Calu3 (cell line): Measurements from ENCODE around the gene RGS16. TPM values are rescaled to one million over a fixed set of nuclear protein-coding genes. Genes with fewer than 3 reads are reported as not detected.

ENCODE experiments used
- BruUV-seq: library from RNA; stranded (reverse); fragments of 400-500 nt; replicated peaks from 2 replicates; lab custom pipeline; 2021; lab: Mats Ljungman, UMichigan
- CTCF ChIA-PET: fragments of 300-600 bp; sonication (Branson Sonifier 250); formaldehyde crosslinking; loops from one replicate; lab custom pipeline; 2022; ENCODE audit warnings: antibody characterized with exemption; lab: Charles Lee
- DNase-seq: peaks from one replicate; pipeline ENCODE4 v3.0.0; 2022
- H3K27ac Mint-ChIP-seq: one replicate; pipeline ENCODE4 v1.8.0; 2022; ENCODE audit warnings: mixed read lengths; ENCODE audit not compliant: unreplicated experiment
- H3K27me3 Mint-ChIP-seq: one replicate; pipeline ENCODE4 v1.8.0; 2022; ENCODE audit warnings: mixed read lengths; ENCODE audit not compliant: unreplicated experiment
- H3K36me3 Mint-ChIP-seq: one replicate; pipeline ENCODE4 v1.8.0; 2022; ENCODE audit warnings: mild to moderate bottlenecking, moderate library complexity, mixed read lengths; ENCODE audit not compliant: insufficient read depth, unreplicated experiment
- H3K4me1 Mint-ChIP-seq: one replicate; pipeline ENCODE4 v1.8.0; 2022; ENCODE audit warnings: mild to moderate bottlenecking, low read depth, mixed read lengths; ENCODE audit not compliant: unreplicated experiment
- H3K4me3 Mint-ChIP-seq: one replicate; pipeline ENCODE4 v1.8.0; 2022; ENCODE audit warnings: mild to moderate bottlenecking, low read depth, moderate library complexity, mixed read lengths; ENCODE audit not compliant: unreplicated experiment
- H3K9me3 Mint-ChIP-seq: one replicate; pipeline ENCODE4 v1.8.0; 2022; ENCODE audit warnings: low read depth, mixed read lengths; ENCODE audit not compliant: unreplicated experiment
- CTCF ChIP-seq: fragments of 200-600 bp; IDR thresholded peaks from one replicate; pipeline ENCODE4 v1.8.0; 2022; ENCODE audit warnings: antibody characterized with exemption; ENCODE audit not compliant: unreplicated experiment
- intact Hi-C: fragments of 100-400 bp; cut with micrococcal nuclease; formaldehyde crosslinking; loops from one replicate; pipeline ENCODE4 v1.10.0; 2022; ENCODE audit not compliant: unreplicated experiment
- total RNA-seq: library from RNA; stranded (reverse); gene quantifications from 2 replicates; pipeline ENCODE4 v1.2.3, GENCODE V29; 2022

RGS16 gene
- total RNA-seq, 1 experiment from 2014 or later = 1.2 TPM

- no peak for TF ChIP-seq CTCF
- no peaks in the 10 kb centered on the region for H3K9me3 Mint-ChIP-seq
- H3K4me3 Mint-ChIP-seq = no peak overlapping the region
- intact Hi-C loops = no loop called here
- no peaks in the 10 kb centered on the region for H3K36me3 Mint-ChIP-seq
- H3K27ac Mint-ChIP-seq = no peak overlapping the region
- peaks cover 27% of the 10 kb centered on the region for H3K27me3 Mint-ChIP-seq
- no peak for DNase-seq
- H3K4me1 Mint-ChIP-seq = peaks cover 7% of the 10 kb centered on the region
- CTCF ChIA-PET = no interaction called here
- BruUV-seq = no TSS peak
Measured at GRCh38 chr1:182637769-182638168, 33.6 kb upstream of the RGS16 start.

- H3K27ac Mint-ChIP-seq = no peak overlapping the region
- no TSS peak for BruUV-seq
- peaks cover 24% of the 10 kb centered on the region for H3K4me1 Mint-ChIP-seq
- CTCF ChIA-PET = no interaction called here
- no peaks in the 10 kb centered on the region for H3K9me3 Mint-ChIP-seq
- H3K27me3 Mint-ChIP-seq = peaks cover 11% of the 10 kb centered on the region
- no peak overlapping the region for H3K4me3 Mint-ChIP-seq
- intact Hi-C loops = no loop called here
- H3K36me3 Mint-ChIP-seq = no peaks in the 10 kb centered on the region
- no peak for TF ChIP-seq CTCF
- no peak for DNase-seq
Measured at GRCh38 chr1:182635871-182636270, 31.7 kb upstream of the RGS16 start.

- Mint-ChIP-seq H3K4me3 (no peak overlapping the region), H3K36me3 (no peaks in the 10 kb centered on the region), H3K4me1 (peaks cover 38% of the 10 kb centered on the region), H3K27me3 (peaks cover 9% of the 10 kb centered on the region), H3K9me3 (no peaks in the 10 kb centered on the region), H3K27ac (no peak overlapping the region)
- CTCF ChIA-PET = no interaction called here
- intact Hi-C loops = no loop called here
- no TSS peak for BruUV-seq
- TF ChIP-seq CTCF = no peak
- no peak for DNase-seq
Measured at GRCh38 chr1:182634306-182635072, 30.3 kb upstream of the RGS16 start.

GRCh38 chr1:182633657-182634281, 29.6 kb upstream of the RGS16 start:
- BruUV-seq = no TSS peak
- intact Hi-C loops = no loop called here
- Mint-ChIP-seq H3K9me3 (no peaks in the 10 kb centered on the region), H3K4me3 (no peak overlapping the region), H3K27ac (no peak overlapping the region), H3K4me1 (peaks cover 39% of the 10 kb centered on the region), H3K27me3 (peaks cover 9% of the 10 kb centered on the region), H3K36me3 (no peaks in the 10 kb centered on the region)
- no peak for TF ChIP-seq CTCF
- CTCF ChIA-PET = no interaction called here
- no peak for DNase-seq
